Measurements from ENCODE around the gene CD44.

GRCh38 chr11:35242412-35243242, 103.7 kb downstream of the CD44 start:
- TF ChIP-seq, protein P1, sequence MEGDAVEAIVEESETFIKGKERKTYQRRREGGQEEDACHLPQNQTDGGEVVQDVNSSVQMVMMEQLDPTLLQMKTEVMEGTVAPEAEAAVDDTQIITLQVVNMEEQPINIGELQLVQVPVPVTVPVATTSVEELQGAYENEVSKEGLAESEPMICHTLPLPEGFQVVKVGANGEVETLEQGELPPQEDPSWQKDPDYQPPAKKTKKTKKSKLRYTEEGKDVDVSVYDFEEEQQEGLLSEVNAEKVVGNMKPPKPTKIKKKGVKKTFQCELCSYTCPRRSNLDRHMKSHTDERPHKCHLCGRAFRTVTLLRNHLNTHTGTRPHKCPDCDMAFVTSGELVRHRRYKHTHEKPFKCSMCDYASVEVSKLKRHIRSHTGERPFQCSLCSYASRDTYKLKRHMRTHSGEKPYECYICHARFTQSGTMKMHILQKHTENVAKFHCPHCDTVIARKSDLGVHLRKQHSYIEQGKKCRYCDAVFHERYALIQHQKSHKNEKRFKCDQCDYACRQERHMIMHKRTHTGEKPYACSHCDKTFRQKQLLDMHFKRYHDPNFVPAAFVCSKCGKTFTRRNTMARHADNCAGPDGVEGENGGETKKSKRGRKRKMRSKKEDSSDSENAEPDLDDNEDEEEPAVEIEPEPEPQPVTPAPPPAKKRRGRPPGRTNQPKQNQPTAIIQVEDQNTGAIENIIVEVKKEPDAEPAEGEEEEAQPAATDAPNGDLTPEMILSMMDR (IDR thresholded peaks at IDR 0.05; ENCODE audit: insufficient read depth, low read length, poor library complexity, severe bottlenecking) = no peak
- no peak for TF ChIP-seq EZH2phosphoT487 (conservative IDR thresholded peaks at IDR 0.05; ENCODE audit: low read length)

All from SU-DHL-6 (cell line).